ENCODE results near the gene ZC3HAV1.

DNA sequence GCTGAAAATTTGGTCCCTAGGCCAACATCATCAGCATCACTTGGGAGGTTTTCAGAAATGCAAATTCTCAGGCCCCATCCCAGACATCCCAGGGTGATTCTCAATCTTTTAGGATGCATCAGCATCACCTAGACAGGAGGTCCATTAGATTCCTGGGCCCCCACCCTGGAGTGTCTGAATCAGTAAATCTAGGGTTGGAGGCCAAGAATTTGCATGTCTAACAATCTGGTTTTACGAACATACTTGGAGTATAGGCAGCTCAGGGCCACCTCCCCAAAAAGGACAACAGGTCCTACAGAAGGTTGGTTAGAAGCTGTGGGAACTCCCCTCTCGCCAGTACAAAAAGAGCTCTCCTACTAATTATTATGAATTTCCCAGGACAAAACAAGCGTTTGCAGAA lies 15.5 kb downstream of the ZC3HAV1 start:
- TF ChIP-seq ZMYM2 (CRISPR knock-in tag; IDR thresholded peaks at IDR 0.05) (no peak), ZFY (CRISPR knock-in tag; IDR thresholded peaks at IDR 0.05) (no peak), ATF7-NPFF (CRISPR knock-in tag; IDR thresholded peaks at IDR 0.05; ENCODE audit: low read depth) (no peak), RBM39 (IDR thresholded peaks at IDR 0.05; ENCODE audit: low read depth, low read length, poor library complexity, severe bottlenecking) (no peak)
- TF ChIP-seq, protein P1, sequence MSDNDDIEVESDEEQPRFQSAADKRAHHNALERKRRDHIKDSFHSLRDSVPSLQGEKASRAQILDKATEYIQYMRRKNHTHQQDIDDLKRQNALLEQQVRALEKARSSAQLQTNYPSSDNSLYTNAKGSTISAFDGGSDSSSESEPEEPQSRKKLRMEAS (IDR thresholded peaks at IDR 0.05), result no peak
- TF ChIP-seq, protein P2, sequence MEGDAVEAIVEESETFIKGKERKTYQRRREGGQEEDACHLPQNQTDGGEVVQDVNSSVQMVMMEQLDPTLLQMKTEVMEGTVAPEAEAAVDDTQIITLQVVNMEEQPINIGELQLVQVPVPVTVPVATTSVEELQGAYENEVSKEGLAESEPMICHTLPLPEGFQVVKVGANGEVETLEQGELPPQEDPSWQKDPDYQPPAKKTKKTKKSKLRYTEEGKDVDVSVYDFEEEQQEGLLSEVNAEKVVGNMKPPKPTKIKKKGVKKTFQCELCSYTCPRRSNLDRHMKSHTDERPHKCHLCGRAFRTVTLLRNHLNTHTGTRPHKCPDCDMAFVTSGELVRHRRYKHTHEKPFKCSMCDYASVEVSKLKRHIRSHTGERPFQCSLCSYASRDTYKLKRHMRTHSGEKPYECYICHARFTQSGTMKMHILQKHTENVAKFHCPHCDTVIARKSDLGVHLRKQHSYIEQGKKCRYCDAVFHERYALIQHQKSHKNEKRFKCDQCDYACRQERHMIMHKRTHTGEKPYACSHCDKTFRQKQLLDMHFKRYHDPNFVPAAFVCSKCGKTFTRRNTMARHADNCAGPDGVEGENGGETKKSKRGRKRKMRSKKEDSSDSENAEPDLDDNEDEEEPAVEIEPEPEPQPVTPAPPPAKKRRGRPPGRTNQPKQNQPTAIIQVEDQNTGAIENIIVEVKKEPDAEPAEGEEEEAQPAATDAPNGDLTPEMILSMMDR (CRISPR knock-in tag; IDR thresholded peaks at IDR 0.05), result no peak
- TF ChIP-seq, protein P3, sequence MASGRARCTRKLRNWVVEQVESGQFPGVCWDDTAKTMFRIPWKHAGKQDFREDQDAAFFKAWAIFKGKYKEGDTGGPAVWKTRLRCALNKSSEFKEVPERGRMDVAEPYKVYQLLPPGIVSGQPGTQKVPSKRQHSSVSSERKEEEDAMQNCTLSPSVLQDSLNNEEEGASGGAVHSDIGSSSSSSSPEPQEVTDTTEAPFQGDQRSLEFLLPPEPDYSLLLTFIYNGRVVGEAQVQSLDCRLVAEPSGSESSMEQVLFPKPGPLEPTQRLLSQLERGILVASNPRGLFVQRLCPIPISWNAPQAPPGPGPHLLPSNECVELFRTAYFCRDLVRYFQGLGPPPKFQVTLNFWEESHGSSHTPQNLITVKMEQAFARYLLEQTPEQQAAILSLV (CRISPR knock-in tag; IDR thresholded peaks at IDR 0.05; ENCODE audit: borderline replicate concordance), result no peak
- TF ChIP-seq, protein P4, sequence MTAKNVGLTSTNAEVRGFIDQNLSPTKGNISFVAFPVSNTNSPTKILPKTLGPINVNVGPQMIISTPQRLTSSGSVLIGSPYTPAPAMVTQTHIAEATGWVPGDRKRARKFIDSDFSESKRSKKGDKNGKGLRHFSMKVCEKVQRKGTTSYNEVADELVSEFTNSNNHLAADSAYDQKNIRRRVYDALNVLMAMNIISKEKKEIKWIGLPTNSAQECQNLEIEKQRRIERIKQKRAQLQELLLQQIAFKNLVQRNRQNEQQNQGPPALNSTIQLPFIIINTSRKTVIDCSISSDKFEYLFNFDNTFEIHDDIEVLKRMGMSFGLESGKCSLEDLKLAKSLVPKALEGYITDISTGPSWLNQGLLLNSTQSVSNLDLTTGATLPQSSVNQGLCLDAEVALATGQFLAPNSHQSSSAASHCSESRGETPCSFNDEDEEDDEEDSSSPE (CRISPR knock-in tag; IDR thresholded peaks at IDR 0.05), result no peak
